GM06990 (cell line): ENCODE results near the gene HDGFL3.

Experiments used
- DNase-seq: peaks from one replicate; pipeline ENCODE4 v3.0.0-alpha.2; 2011; ENCODE audit not compliant: insufficient read length; ENCODE audit errors: extremely low read depth
- H3K27me3 ChIP-seq: replicated peaks from 2 replicates; pipeline ENCODE4 v1.6.0; 2011; ENCODE audit warnings: low read length; ENCODE audit not compliant: control insufficient read depth, insufficient read depth
- H3K36me3 ChIP-seq: 2 replicates; pipeline ENCODE4 v1.5.1; 2011; ENCODE audit warnings: low read length; ENCODE audit not compliant: control insufficient read depth, insufficient read depth
- H3K4me3 ChIP-seq: replicated peaks from 2 replicates; pipeline ENCODE4 v1.5.1; 2011; ENCODE audit warnings: low read depth, mild to moderate bottlenecking, control low read depth, low read length
- CTCF ChIP-seq: IDR thresholded peaks from 2 replicates; pipeline ENCODE4 v1.5.1; 2011; ENCODE audit warnings: low read length, control low read depth, mild to moderate bottlenecking, inconsistent platforms; ENCODE audit not compliant: insufficient read depth, poor library complexity, severe bottlenecking

HDGFL3 gene

GRCh38 chr15:83164111-83164770 lies 43.4 kb downstream of the HDGFL3 start:
- H3K4me3 ChIP-seq: no peak overlapping the region; the same call in 1 of the 2 replicates
- no peak for DNase-seq
- no peaks in the 10 kb centered on the region for H3K36me3 ChIP-seq
- no peak for TF ChIP-seq CTCF
- no peaks in the 10 kb centered on the region for H3K27me3 ChIP-seq

GRCh38 chr15:83163032-83163431 lies 44.6 kb downstream of the HDGFL3 start:
- DNase-seq: no peak
- Histone ChIP-seq H3K36me3 (no peaks in the 10 kb centered on the region), H3K4me3 (no peak overlapping the region), H3K27me3 (no peaks in the 10 kb centered on the region)
- no peak for TF ChIP-seq CTCF

GRCh38 chr15:83160741-83161140 lies 46.9 kb downstream of the HDGFL3 start:
- H3K27me3 ChIP-seq: no peaks in the 10 kb centered on the region
- no peak overlapping the region for H3K4me3 ChIP-seq
- no peak for DNase-seq
- no peak for TF ChIP-seq CTCF
- peaks cover 3% of the 10 kb centered on the region; the same call in 1 of the 2 replicates for H3K36me3 ChIP-seq

- no peak overlapping the region for H3K4me3 ChIP-seq
- H3K36me3 ChIP-seq: peaks cover 3% of the 10 kb centered on the region
- no peak for DNase-seq
- TF ChIP-seq CTCF: no peak
- H3K27me3 ChIP-seq: no peaks in the 10 kb centered on the region
Observed at GRCh38 chr15:83158393-83158792, 49.2 kb downstream of the HDGFL3 start.

GRCh38 chr15:83155942-83156341 lies 51.7 kb downstream of the HDGFL3 start:
- no peaks in the 10 kb centered on the region for H3K27me3 ChIP-seq
- DNase-seq: no peak
- no peak overlapping the region for H3K4me3 ChIP-seq
- TF ChIP-seq CTCF: no peak
- peaks cover 3% of the 10 kb centered on the region for H3K36me3 ChIP-seq

GRCh38 chr15:83153288-83153687 lies 54.3 kb downstream of the HDGFL3 start:
- no peak for TF ChIP-seq CTCF
- DNase-seq: no peak
- peaks cover 3% of the 10 kb centered on the region for H3K36me3 ChIP-seq
- H3K27me3 ChIP-seq: no peaks in the 10 kb centered on the region
- H3K4me3 ChIP-seq: no peak overlapping the region
